ENCODE results near the gene C3orf38.
"Not testable (repeated sequence)": the region's sequence is repeated elsewhere in the genome, so short reads cannot be mapped to it uniquely, and the experiment has no call there.

The C3orf38 gene

DNA sequence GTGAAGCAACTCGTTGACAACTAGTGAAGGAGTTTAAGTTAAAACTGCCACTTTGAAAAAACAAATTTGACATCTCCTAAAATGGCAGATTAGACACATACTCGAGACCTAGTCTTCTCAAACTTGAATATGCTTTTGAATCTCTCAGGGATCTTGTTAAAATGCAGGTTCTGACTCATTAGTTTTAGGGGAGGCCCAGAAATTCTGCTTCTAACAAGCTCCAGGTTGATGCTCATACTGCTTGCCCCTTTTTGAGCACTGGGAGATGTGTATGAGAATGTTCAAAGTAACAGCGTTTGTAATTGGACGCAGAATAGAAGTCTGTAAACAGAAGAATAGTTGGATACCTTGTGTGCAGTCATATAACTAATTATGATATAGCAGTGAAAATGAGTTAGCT, 1.6 kb downstream of the C3orf38 start:
- H3K27me3 ChIP-seq (ENCODE audit: control insufficient read depth in 2 of 2, insufficient read depth in 2 of 2, low read length in 2 of 2), result no peaks in the 10 kb centered on the region
- H3K9ac ChIP-seq (ENCODE audit: low read depth in 1 of 2, low read length in 2 of 2), result peak overlapping the region in 1 of 2 donors; percentile 24
- no peaks in the 10 kb centered on the region for H3K9me3 ChIP-seq (ENCODE audit: control insufficient read depth in 2 of 2, low read length in 2 of 2)
- H3K36me3 ChIP-seq (ENCODE audit: control insufficient read depth in 2 of 2, insufficient read depth in 2 of 2, low read length in 2 of 2), result peaks cover 12 to 20% of the 10 kb centered on the region in 2 donors
- peaks cover 0 to 19% of the 10 kb centered on the region in 2 donors for H3K4me1 ChIP-seq (ENCODE audit: control insufficient read depth in 2 of 2, insufficient read depth in 2 of 2, low read length in 2 of 2)
- no peak overlapping the region for H3K27ac ChIP-seq (ENCODE audit: low read depth in 2 of 2, low read length in 2 of 2)
- peak overlapping the region; percentile 40 to 98 for H3K4me3 ChIP-seq (ENCODE audit: low read length in 2 of 2)

DNA sequence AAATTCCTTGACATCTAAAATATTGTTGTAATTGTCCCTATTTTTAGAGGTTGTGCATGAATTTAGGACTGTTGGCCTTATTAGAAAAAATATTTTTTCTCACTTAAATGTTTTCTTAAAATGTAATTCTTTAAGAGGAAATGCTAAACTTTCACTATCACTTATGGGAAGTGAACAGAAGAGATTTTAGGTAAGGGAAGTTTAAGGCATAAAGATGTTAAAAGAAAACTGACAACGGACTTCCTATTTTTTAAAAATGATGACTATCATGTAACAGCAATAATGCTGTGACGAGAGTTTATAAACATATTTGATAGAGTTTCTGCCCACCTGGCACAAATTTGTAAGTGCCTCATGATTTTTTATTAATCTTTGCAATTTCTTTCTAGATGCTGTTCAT, 3.1 kb downstream of the C3orf38 start:
- peaks cover 0 to 19% of the 10 kb centered on the region in 2 donors for H3K4me1 ChIP-seq (ENCODE audit: control insufficient read depth in 2 of 2, insufficient read depth in 2 of 2, low read length in 2 of 2)

DNA sequence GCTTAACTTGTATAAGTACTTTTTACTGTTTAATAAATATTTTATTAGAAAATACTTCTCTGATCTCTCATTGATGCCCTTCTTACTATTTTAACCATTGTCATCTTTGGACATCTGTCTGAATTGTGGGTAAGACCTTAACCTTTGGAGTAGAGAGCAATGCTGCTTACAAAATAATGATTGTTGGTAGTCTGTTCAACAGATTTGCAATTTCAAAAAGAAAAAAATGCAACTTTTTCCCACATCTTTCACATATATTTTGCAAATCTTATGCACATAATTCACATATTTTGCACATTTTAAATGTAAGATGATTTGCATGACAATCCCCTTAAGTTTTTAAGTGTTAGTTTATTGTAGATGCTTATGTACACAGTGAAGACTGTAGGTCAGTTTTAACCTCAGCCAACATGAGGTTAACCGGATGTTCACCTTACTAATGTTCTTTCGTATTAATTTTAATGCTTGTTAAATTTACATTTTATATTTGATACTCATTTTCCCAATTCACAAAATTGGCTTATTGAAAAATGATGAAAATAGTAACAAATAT, 16.7 kb downstream of the C3orf38 start:
- no peaks in the 10 kb centered on the region for H3K4me1 ChIP-seq (ENCODE audit: control insufficient read depth in 2 of 2, insufficient read depth in 2 of 2, low read length in 2 of 2)
- no peaks in the 10 kb centered on the region for H3K27me3 ChIP-seq (ENCODE audit: control insufficient read depth in 2 of 2, insufficient read depth in 2 of 2, low read length in 2 of 2)
- H3K27ac ChIP-seq (ENCODE audit: low read depth in 2 of 2, low read length in 2 of 2), result no peak overlapping the region
- H3K36me3 ChIP-seq (ENCODE audit: control insufficient read depth in 2 of 2, insufficient read depth in 2 of 2, low read length in 2 of 2), result peaks cover 0 to 4% of the 10 kb centered on the region in 2 donors
- H3K9me3 ChIP-seq (ENCODE audit: control insufficient read depth in 2 of 2, low read length in 2 of 2), result no peaks in the 10 kb centered on the region
- no peak overlapping the region for H3K4me3 ChIP-seq (ENCODE audit: low read length in 2 of 2)
- H3K9ac ChIP-seq (ENCODE audit: low read depth in 1 of 2, low read length in 2 of 2), result no peak overlapping the region

More for the DNA sequence above, 3.1 kb downstream of the C3orf38 start:
- H3K9me3 ChIP-seq (ENCODE audit: control insufficient read depth in 2 of 2, low read length in 2 of 2), result no peaks in the 10 kb centered on the region
- no peak overlapping the region for H3K27ac ChIP-seq (ENCODE audit: low read depth in 2 of 2, low read length in 2 of 2)
- H3K36me3 ChIP-seq (ENCODE audit: control insufficient read depth in 2 of 2, insufficient read depth in 2 of 2, low read length in 2 of 2), result peaks cover 21 to 24% of the 10 kb centered on the region in 2 donors
- H3K27me3 ChIP-seq (ENCODE audit: control insufficient read depth in 2 of 2, insufficient read depth in 2 of 2, low read length in 2 of 2), result no peaks in the 10 kb centered on the region
- H3K9ac ChIP-seq (ENCODE audit: low read depth in 1 of 2, low read length in 2 of 2), result no peak overlapping the region
- no peak overlapping the region for H3K4me3 ChIP-seq (ENCODE audit: low read length in 2 of 2)

DNA sequence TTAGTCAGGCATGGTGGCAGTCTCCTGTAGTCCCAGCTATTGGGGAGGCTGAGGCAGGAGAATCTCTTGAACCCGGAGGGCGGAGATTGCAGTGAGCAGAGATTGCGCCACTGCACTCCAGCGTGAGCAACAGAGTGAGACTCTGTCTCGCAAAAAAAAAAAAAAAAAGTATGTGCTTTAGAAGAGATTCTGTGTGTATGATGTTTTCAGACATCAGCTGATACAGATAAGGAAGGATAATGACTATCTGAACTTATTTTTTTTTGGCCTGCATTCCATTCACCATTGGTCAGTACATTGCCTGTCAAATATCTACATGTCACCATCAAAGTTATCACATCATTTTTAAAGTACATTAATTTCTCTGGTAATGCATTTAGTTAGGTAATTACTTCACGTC, 17.4 kb downstream of the C3orf38 start:
- Histone ChIP-seq H3K27me3 (ENCODE audit: control insufficient read depth in 2 of 2, insufficient read depth in 2 of 2, low read length in 2 of 2) (no peaks in the 10 kb centered on the region), H3K4me3 (ENCODE audit: low read length in 2 of 2) (no peak overlapping the region), H3K27ac (ENCODE audit: low read depth in 2 of 2, low read length in 2 of 2) (no peak overlapping the region), H3K4me1 (ENCODE audit: control insufficient read depth in 2 of 2, insufficient read depth in 2 of 2, low read length in 2 of 2) (no peaks in the 10 kb centered on the region), H3K36me3 (ENCODE audit: control insufficient read depth in 2 of 2, insufficient read depth in 2 of 2, low read length in 2 of 2) (peaks cover 0 to 4% of the 10 kb centered on the region in 2 donors), H3K9me3 (ENCODE audit: control insufficient read depth in 2 of 2, low read length in 2 of 2) (no peaks in the 10 kb centered on the region), H3K9ac (ENCODE audit: low read depth in 1 of 2, low read length in 2 of 2) (no peak overlapping the region)

DNA sequence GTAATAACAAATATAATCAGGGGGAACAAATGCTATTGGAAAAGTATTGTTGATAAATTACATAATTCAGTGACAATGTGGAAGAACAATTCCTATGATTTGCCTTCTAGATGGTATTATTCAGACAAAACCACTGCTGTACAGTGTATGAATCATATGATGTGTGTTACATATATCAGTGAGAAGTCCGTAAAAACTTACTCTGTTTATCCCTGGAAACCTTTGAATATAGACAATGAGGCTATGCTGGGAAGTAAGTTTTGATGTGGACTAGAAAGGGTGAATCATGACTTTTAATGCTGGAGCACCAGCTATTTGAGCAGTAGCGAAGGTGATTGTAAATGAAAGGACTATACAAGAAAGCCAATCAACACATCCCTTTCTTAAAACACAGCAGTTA, 17.9 kb downstream of the C3orf38 start:
- H3K36me3 ChIP-seq (ENCODE audit: control insufficient read depth in 2 of 2, insufficient read depth in 2 of 2, low read length in 2 of 2), result peaks cover 0 to 4% of the 10 kb centered on the region in 2 donors

DNA sequence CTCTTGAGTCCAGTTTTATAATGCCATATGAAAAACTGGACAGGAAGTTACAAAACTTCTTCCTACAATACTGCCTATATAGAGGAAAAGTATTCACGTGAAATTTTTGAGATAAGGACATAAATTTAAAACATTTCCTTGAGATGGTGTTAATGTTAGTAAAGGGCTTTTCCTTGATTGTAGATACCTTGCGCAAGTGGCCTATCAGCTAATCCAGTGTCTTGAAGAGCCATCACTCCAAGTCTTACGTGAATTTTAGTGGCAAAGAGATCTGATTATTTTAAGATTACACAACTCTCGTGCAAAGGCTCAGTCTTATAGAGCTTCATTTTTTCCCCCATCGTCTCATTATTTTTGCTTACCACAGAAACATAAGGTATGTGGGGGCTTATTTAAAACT, 18.4 kb downstream of the C3orf38 start:
- no peaks in the 10 kb centered on the region for H3K9me3 ChIP-seq (ENCODE audit: control insufficient read depth in 2 of 2, low read length in 2 of 2)
- H3K9ac ChIP-seq (ENCODE audit: low read depth in 1 of 2, low read length in 2 of 2), result no peak overlapping the region
- H3K36me3 ChIP-seq (ENCODE audit: control insufficient read depth in 2 of 2, insufficient read depth in 2 of 2, low read length in 2 of 2), result peaks cover 0 to 4% of the 10 kb centered on the region in 2 donors
- no peaks in the 10 kb centered on the region for H3K4me1 ChIP-seq (ENCODE audit: control insufficient read depth in 2 of 2, insufficient read depth in 2 of 2, low read length in 2 of 2)
- H3K27ac ChIP-seq (ENCODE audit: low read depth in 2 of 2, low read length in 2 of 2), result no peak overlapping the region
- H3K4me3 ChIP-seq (ENCODE audit: low read length in 2 of 2), result no peak overlapping the region
- no peaks in the 10 kb centered on the region for H3K27me3 ChIP-seq (ENCODE audit: control insufficient read depth in 2 of 2, insufficient read depth in 2 of 2, low read length in 2 of 2)

More for the DNA sequence above, 17.9 kb downstream of the C3orf38 start:
- no peak overlapping the region for H3K4me3 ChIP-seq (ENCODE audit: low read length in 2 of 2)
- H3K27me3 ChIP-seq (ENCODE audit: control insufficient read depth in 2 of 2, insufficient read depth in 2 of 2, low read length in 2 of 2), result no peaks in the 10 kb centered on the region
- no peaks in the 10 kb centered on the region for H3K4me1 ChIP-seq (ENCODE audit: control insufficient read depth in 2 of 2, insufficient read depth in 2 of 2, low read length in 2 of 2)
- no peak overlapping the region for H3K27ac ChIP-seq (ENCODE audit: low read depth in 2 of 2, low read length in 2 of 2)
- H3K9ac ChIP-seq (ENCODE audit: low read depth in 1 of 2, low read length in 2 of 2), result no peak overlapping the region
- no peaks in the 10 kb centered on the region for H3K9me3 ChIP-seq (ENCODE audit: control insufficient read depth in 2 of 2, low read length in 2 of 2)

DNA sequence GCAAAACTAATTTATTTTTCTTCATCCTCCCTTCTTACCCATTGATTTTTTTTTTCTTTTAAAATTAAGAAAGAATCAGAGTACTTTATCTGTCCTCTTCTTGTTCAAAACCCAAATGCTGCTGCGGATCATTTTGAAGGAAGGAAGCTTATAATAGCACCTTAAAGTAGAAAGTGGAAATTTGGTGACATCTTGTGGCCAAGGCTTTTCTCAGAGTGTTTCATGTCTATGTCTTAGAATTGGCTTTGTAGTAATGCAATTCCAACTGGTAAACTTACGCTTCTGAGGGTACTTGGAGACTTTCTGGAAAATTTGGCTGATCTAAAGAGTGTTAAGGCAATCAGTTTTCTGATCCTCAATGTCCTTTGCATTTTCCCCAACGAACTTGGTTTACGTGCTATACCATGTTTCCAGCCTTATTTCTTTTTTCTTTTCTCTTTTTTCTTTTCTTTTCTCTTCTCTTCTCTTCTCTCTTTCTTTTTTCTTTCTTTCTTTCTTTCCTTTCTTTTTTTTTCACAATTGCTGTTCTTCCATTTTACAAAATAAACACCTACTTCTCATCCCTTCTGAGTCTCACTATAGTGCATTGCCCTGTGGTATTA, 30.7 kb downstream of the C3orf38 start:
- H3K4me1 ChIP-seq (ENCODE audit: control insufficient read depth in 2 of 2, insufficient read depth in 2 of 2, low read length in 2 of 2), result no peaks in the 10 kb centered on the region
- no peak overlapping the region for H3K9ac ChIP-seq (ENCODE audit: low read depth in 1 of 2, low read length in 2 of 2)
- H3K27me3 ChIP-seq (ENCODE audit: control insufficient read depth in 2 of 2, insufficient read depth in 2 of 2, low read length in 2 of 2), result no peaks in the 10 kb centered on the region
- no peaks in the 10 kb centered on the region for H3K36me3 ChIP-seq (ENCODE audit: control insufficient read depth in 2 of 2, insufficient read depth in 2 of 2, low read length in 2 of 2)
- no peak overlapping the region for H3K27ac ChIP-seq (ENCODE audit: low read depth in 2 of 2, low read length in 2 of 2)
- H3K4me3 ChIP-seq (ENCODE audit: low read length in 2 of 2), result no peak overlapping the region
- H3K9me3 ChIP-seq (ENCODE audit: control insufficient read depth in 2 of 2, low read length in 2 of 2), result no peaks in the 10 kb centered on the region

DNA sequence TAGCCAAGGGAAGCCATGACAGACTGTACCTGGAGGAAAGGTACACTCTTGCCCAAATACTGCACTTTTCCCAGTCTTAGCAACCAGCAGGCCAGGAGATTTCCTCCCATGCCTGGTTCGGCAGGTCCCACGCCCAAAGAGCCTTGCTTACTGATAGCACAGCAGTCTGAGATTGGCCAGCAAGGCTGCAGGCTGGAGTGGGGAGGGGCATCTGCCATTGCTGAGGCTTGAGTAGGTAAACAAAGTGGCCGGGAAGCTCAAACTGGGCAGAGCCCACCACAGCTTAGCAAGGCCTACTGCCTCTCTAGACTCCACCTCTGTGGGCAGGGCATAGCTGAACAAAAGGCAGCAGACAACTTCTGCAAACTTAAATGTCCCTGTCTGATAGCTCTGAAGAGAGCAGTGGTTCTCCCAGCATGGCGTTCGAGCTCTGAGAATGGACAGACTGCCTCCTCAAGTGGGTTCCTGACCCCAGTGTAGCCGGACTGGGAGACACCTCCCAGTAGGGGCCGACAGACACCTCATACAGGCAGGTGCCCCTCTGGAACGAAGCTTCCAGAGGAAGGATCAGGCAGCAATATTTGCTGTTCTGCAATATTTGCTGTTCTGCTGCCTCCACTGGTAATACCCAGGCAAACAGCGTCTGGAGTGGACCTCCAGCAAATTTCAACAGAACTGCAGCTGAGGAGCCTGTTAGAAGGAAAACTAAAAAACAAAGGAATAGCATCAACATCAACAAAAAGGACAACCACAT, 32.6 kb downstream of the C3orf38 start:
- not testable (repeated sequence) for H3K4me1 ChIP-seq (ENCODE audit: control insufficient read depth in 2 of 2, insufficient read depth in 2 of 2, low read length in 2 of 2); H3K9me3 ChIP-seq (ENCODE audit: control insufficient read depth in 2 of 2, low read length in 2 of 2); H3K36me3 ChIP-seq (ENCODE audit: control insufficient read depth in 2 of 2, insufficient read depth in 2 of 2, low read length in 2 of 2); H3K9ac ChIP-seq (ENCODE audit: low read depth in 1 of 2, low read length in 2 of 2); H3K27ac ChIP-seq (ENCODE audit: low read depth in 2 of 2, low read length in 2 of 2); H3K4me3 ChIP-seq (ENCODE audit: low read length in 2 of 2); H3K27me3 ChIP-seq (ENCODE audit: control insufficient read depth in 2 of 2, insufficient read depth in 2 of 2, low read length in 2 of 2)

DNA sequence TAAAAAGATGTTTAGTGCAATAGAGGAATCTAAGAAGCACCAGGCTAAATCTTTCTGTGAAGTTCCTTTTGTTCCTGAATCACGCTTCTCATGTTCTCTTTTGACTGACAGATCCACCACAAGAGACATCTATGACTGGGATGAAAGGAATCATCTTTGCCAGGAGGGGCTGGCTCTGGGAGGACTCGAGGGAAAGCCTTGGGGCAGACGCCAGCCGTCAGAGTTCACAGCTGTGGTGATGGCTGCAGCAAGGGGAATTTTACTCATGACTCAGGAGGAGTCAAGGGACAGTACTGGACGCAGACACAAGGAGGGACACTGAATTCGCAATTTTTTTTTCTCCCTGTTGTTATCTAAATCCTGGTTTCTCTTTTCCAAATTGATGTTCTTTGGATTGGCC, 38.7 kb downstream of the C3orf38 start:
- no peak overlapping the region for H3K27ac ChIP-seq (ENCODE audit: low read depth in 2 of 2, low read length in 2 of 2)
- no peaks in the 10 kb centered on the region for H3K4me1 ChIP-seq (ENCODE audit: control insufficient read depth in 2 of 2, insufficient read depth in 2 of 2, low read length in 2 of 2)
- no peak overlapping the region for H3K9ac ChIP-seq (ENCODE audit: low read depth in 1 of 2, low read length in 2 of 2)
- no peaks in the 10 kb centered on the region for H3K36me3 ChIP-seq (ENCODE audit: control insufficient read depth in 2 of 2, insufficient read depth in 2 of 2, low read length in 2 of 2)
- no peak overlapping the region for H3K4me3 ChIP-seq (ENCODE audit: low read length in 2 of 2)
- no peaks in the 10 kb centered on the region for H3K9me3 ChIP-seq (ENCODE audit: control insufficient read depth in 2 of 2, low read length in 2 of 2)
- no peaks in the 10 kb centered on the region for H3K27me3 ChIP-seq (ENCODE audit: control insufficient read depth in 2 of 2, insufficient read depth in 2 of 2, low read length in 2 of 2)

DNA sequence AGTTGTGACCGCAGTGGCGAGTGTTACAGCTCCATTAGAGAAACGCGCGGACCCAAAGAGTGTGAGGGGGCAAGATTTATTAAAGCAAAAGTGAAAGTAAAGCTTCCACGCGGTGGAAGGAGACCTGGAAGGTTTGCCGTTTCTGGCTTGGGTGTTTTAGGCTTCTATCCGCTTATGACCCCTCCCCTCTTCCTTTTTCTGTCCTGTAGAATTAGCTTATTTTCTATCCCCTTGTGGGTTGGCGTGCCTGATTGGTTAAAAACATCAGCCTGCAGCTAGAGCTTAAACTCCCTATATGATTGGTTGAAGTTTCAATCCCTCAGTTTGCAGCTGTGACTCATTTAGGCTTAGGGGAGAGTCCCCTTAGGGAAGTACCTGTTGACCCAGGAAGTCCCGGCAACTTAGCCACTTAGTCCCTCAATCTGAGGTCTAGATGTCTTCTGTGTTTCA, 39.6 kb downstream of the C3orf38 start:
- Histone ChIP-seq H3K4me1 (ENCODE audit: control insufficient read depth in 2 of 2, insufficient read depth in 2 of 2, low read length in 2 of 2) (no peaks in the 10 kb centered on the region), H3K9me3 (ENCODE audit: control insufficient read depth in 2 of 2, low read length in 2 of 2) (no peaks in the 10 kb centered on the region), H3K27ac (ENCODE audit: low read depth in 2 of 2, low read length in 2 of 2) (no peak overlapping the region), H3K9ac (ENCODE audit: low read depth in 1 of 2, low read length in 2 of 2) (no peak overlapping the region), H3K27me3 (ENCODE audit: control insufficient read depth in 2 of 2, insufficient read depth in 2 of 2, low read length in 2 of 2) (no peaks in the 10 kb centered on the region), H3K4me3 (ENCODE audit: low read length in 2 of 2) (no peak overlapping the region), H3K36me3 (ENCODE audit: control insufficient read depth in 2 of 2, insufficient read depth in 2 of 2, low read length in 2 of 2) (no peaks in the 10 kb centered on the region)
